ENCODE measurements around the gene PITPNM3.

Gene PITPNM3

DNA sequence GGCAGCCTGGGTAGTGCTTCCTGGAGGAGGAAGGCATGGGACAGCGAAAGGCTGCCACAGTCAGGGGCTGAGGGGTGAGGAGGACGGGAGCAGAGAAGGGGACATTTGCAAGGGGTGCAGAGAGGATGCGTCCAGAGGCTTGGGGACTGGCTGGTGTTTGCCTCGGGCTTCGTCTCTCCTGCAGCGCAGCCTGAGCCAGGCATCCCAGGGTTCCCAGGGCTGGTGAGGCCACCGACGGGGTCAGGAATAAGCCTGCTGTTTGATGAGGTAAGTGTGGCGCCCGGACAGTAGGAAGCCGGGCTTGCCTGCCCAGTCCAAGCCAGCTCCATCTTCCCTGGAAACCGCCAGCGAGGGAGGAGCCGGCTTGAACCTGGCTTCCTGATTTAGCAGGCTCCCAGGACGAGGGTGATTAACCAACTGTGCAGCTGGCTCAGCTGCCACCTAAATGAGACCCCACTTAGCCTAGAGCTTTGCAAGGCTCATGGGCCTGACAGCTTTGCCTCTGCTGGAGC is 47.8 kb downstream of the PITPNM3 start:
- no peak overlapping the region for H3K4me3 ChIP-seq (ENCODE audit: low read length)
- TF ChIP-seq CTCF (conservative IDR thresholded peaks at IDR 0.05; ENCODE audit: low read depth, low read length), result no peak
- DNase-seq (ENCODE audit: low read depth), result no peak

DNA sequence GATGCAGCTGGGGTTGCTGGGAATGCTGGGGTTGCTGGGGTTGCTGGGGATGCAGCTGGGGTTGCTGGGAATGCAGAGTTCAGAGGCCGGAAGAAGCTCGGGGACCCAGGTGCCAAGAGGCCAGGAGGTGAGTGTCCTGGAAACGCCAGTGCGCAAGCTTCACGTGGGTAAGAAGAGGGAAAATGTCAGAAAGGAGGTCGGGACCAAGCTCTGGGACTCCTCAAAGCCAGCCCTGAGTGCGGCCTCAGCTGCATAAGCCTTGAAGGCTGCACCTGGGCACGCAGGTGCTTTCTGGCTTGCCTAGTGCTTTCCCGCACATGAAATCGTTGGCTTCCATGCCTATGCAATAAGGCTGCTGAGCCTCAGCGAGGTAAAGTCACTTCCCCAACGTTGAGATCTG is 48.3 kb downstream of the PITPNM3 start:
- TF ChIP-seq CTCF (conservative IDR thresholded peaks at IDR 0.05; ENCODE audit: low read depth, low read length), result no peak
- DNase-seq (ENCODE audit: low read depth), result no peak

DNA sequence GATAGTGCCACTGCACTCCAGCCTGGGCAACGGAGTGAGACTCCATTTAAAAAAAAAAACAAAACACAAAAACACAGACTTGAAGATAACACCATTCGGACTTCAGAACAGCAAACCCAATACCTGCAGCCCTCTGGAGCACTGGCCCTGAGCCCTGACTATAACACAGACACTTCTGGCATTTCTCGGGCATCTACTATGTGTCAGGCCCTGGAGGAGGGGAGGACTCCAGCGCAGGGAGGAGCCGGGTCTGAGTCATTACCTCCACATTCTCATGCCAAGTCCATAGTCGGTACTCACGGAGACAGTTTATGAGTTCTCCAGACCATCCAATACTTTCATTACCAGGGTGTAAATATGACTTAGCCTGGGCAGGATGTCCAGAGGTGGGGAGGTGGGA is 48.8 kb downstream of the PITPNM3 start:
- no peak for TF ChIP-seq CTCF (conservative IDR thresholded peaks at IDR 0.05; ENCODE audit: low read depth, low read length)
- H3K4me3 ChIP-seq (ENCODE audit: low read length), result no peak overlapping the region
- peak; percentile 48 for DNase-seq (ENCODE audit: low read depth)

More for the DNA sequence above, 48.3 kb downstream of the PITPNM3 start:
- H3K4me3 ChIP-seq (ENCODE audit: low read length), result no peak overlapping the region

DNA sequence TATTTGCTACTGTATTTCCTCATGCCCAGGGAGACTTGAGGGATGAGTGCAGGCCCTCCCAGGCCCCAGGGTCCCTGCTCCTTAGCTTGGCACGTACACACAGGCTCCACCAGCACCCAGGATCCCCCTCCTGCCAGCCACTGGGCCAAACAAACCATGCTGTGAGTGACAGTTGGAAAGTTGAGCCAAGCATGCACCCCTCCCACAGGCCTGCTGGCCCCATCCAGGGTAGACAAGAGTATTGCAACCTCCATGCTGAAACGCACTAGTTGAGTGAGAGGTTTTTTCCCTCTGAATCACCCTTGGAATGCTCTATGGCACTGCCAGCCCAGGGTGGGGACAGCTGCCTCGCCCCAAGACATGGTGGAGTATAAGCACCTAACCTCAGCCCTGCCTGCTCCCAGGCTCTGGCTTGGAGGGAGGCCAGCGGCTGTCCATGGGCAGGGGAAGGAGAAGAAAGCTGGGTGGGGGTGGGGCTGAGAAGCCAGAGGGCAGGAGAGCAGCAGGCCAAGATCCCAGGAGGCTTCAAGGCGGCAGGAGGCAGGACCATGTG is 49.6 kb downstream of the PITPNM3 start:
- no peak overlapping the region for H3K4me3 ChIP-seq (ENCODE audit: low read length)
- no peak for TF ChIP-seq CTCF (conservative IDR thresholded peaks at IDR 0.05; ENCODE audit: low read depth, low read length)
- DNase-seq (ENCODE audit: low read depth), result peak; percentile 68

- no peak overlapping the region for H3K4me3 ChIP-seq (ENCODE audit: low read length)
- no peak for TF ChIP-seq CTCF (conservative IDR thresholded peaks at IDR 0.05; ENCODE audit: low read depth, low read length)
- DNase-seq (ENCODE audit: low read depth), result no peak
Measured at GRCh38 chr17:6505425-6506142, 50.8 kb downstream of the PITPNM3 start.

GRCh38 chr17:6503641-6504195 is 52.6 kb downstream of the PITPNM3 start:
- H3K4me3 ChIP-seq (ENCODE audit: low read length), result no peak overlapping the region
- DNase-seq (ENCODE audit: low read depth), result no peak
- TF ChIP-seq CTCF (conservative IDR thresholded peaks at IDR 0.05; ENCODE audit: low read depth, low read length), result no peak

Data from retinal pigment epithelial cell (primary cell).